BE2C (cell line): ENCODE measurements around the gene RBM45.
"Not testable (repeated sequence)": the region's sequence is repeated elsewhere in the genome, so short reads cannot be mapped to it uniquely, and the experiment has no call there.

Experiments used
- DNase-seq: peaks from one replicate; pipeline ENCODE4 v3.0.0-alpha.2; 2020
- H3K27me3 ChIP-seq: fragments of 250-450 bp; sonication (Bioruptor Pico); 2 replicates; pipeline ENCODE4 v1.5.1; 2020; ENCODE audit warnings: mild to moderate bottlenecking
- H3K36me3 ChIP-seq: fragments of 250-450 bp; sonication (Bioruptor Pico); 2 replicates; pipeline ENCODE4 v1.5.1; 2020; ENCODE audit warnings: mild to moderate bottlenecking
- H3K4me1 ChIP-seq: fragments of 250-450 bp; sonication (Bioruptor Pico); 2 replicates; pipeline ENCODE4 v1.5.1; 2020
- H3K4me3 ChIP-seq: 2 replicates; pipeline ENCODE4 v1.5.1; 2011; ENCODE audit warnings: low read depth, low read length
- H3K9me3 ChIP-seq: fragments of 250-450 bp; sonication (Bioruptor Pico); 2 replicates; pipeline ENCODE4 v1.5.1; 2020
- CTCF ChIP-seq: IDR thresholded peaks from 2 replicates; pipeline ENCODE4 v1.5.1; 2012; ENCODE audit warnings: mild to moderate bottlenecking, low read depth, low read length

RBM45 gene

GRCh38 chr2:178076130-178076529 is 36.1 kb upstream of the RBM45 start:
- Histone ChIP-seq H3K4me3 (no peak overlapping the region), H3K27me3 (no peaks in the 10 kb centered on the region), H3K4me1 (peaks cover 8% of the 10 kb centered on the region), H3K36me3 (no peaks in the 10 kb centered on the region), H3K9me3 (no peaks in the 10 kb centered on the region)
- no peak for DNase-seq
- TF ChIP-seq CTCF, result no peak

GRCh38 chr2:178079279-178079678 is 33.0 kb upstream of the RBM45 start:
- DNase-seq, H3K36me3 ChIP-seq, H3K27me3 ChIP-seq, H3K4me1 ChIP-seq, H3K4me3 ChIP-seq, H3K9me3 ChIP-seq: not testable (repeated sequence)

DNA sequence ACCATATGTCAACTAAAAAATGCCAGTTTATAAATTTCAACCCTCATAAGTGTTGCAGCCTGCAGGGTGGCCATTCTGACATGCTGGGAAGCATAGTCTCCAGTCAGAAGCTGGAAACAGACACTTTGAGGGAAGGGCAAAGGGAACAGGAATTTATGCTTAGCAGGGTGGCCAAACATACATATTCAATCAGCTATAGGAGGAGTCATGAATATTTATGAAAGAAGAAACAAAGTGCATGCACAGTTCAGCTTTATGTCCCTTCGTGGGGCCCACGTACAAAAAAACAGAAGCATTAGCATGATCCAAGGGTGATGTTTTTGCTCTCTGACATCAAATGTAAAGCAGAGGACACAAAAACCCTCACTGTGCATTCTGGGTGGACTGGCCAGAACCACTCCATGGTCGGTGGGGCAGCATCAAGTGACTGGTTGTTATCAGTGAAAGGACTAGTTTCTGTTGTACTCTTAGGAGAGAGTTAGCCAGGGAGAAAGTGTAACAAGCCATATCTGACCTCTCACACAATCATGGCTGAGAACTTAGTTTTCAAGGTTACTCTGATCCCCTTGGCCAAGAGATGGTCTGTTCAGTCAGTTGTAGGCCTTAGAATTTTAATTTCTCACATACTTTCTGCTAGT is 29.7 kb upstream of the RBM45 start:
- no peak for DNase-seq
- no peak for TF ChIP-seq CTCF
- Histone ChIP-seq H3K4me3 (no peak overlapping the region), H3K36me3 (no peaks in the 10 kb centered on the region), H3K9me3 (no peaks in the 10 kb centered on the region), H3K4me1 (no peaks in the 10 kb centered on the region), H3K27me3 (no peaks in the 10 kb centered on the region)

- Histone ChIP-seq H3K27me3 (no peaks in the 10 kb centered on the region), H3K4me1 (no peaks in the 10 kb centered on the region), H3K9me3 (no peaks in the 10 kb centered on the region), H3K36me3 (no peaks in the 10 kb centered on the region), H3K4me3 (no peak overlapping the region)
- no peak for TF ChIP-seq CTCF
- no peak for DNase-seq
Observed at GRCh38 chr2:178084273-178084672, 28.0 kb upstream of the RBM45 start.

DNA sequence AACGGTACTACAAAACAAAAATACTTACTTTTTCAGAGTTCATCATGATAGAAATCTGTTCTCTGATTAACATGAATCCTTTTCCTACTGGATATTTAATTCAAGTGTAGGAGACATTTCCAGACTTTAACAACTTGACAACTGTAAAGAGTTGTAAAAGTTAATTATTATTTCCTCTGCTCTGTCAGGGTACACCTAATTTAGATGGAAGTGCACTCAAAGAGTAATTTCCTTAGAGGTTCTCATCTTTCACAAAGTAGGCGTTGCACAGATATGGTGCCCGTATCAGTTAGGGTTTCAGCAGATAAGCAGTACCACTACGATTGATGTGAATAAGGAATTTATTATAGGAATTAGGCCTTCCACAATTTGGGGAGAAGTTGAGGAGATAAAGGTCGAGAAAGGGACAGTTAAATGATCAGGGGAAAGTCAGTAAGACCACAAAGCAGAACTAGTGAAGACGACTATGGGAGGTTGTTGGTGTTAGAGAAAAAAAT is 23.4 kb upstream of the RBM45 start:
- H3K27me3 ChIP-seq, result no peaks in the 10 kb centered on the region
- no peaks in the 10 kb centered on the region for H3K36me3 ChIP-seq
- no peaks in the 10 kb centered on the region for H3K4me1 ChIP-seq
- TF ChIP-seq CTCF, result no peak
- H3K4me3 ChIP-seq, result no peak overlapping the region
- H3K9me3 ChIP-seq, result no peaks in the 10 kb centered on the region
- no peak for DNase-seq

- Histone ChIP-seq H3K27me3 (no peaks in the 10 kb centered on the region), H3K36me3 (no peaks in the 10 kb centered on the region), H3K4me3 (no peak overlapping the region), H3K9me3 (no peaks in the 10 kb centered on the region), H3K4me1 (no peaks in the 10 kb centered on the region)
- no peak for DNase-seq
- TF ChIP-seq CTCF, result no peak
Observed at GRCh38 chr2:178093471-178093870, 18.8 kb upstream of the RBM45 start.
